Measurements from ENCODE around the gene FGD5.

The FGD5 gene

DNA sequence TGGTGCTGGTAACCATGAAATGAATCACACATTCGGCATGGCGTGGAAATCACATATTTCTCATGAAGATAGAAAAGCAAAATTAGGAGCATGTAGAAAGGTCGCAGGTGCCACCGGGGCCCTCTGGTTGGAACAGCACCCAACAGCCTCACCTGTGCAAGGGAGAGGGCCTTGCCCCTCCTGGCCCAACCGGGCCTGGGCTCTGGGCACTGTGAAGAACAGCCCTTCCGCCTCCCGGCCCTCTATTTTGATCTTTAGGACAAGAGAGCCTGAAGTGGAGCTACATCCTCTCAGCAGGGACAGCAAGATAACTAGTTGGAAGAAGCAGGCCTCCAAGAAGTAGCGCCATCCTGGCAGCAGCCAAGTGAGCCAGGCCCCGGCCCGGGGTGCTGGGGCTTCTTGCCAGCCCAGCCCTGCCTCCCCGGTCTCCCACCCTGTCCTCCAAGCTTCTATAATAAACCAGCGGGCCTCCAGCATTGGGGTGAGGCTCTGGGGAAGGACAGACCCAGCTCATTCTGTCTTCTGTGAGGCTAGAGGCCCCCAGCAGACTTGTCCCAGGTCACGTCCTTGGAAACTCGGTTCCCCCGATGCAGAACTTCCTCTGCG is 46.1 kb upstream of the FGD5 start:
- DNase-seq (ENCODE audit: extremely low spot score): no peak
- ChIA-PET CTCF (interaction anchor here (1.2 to 12.7 kb wide), 4 partner anchors 9 to 96 kb away, joined by 3 to 233 read pairs (median 38); partner anchors contain the start of gene C3orf20), POLR2A (no interaction called here)
- TF ChIP-seq, protein P1, sequence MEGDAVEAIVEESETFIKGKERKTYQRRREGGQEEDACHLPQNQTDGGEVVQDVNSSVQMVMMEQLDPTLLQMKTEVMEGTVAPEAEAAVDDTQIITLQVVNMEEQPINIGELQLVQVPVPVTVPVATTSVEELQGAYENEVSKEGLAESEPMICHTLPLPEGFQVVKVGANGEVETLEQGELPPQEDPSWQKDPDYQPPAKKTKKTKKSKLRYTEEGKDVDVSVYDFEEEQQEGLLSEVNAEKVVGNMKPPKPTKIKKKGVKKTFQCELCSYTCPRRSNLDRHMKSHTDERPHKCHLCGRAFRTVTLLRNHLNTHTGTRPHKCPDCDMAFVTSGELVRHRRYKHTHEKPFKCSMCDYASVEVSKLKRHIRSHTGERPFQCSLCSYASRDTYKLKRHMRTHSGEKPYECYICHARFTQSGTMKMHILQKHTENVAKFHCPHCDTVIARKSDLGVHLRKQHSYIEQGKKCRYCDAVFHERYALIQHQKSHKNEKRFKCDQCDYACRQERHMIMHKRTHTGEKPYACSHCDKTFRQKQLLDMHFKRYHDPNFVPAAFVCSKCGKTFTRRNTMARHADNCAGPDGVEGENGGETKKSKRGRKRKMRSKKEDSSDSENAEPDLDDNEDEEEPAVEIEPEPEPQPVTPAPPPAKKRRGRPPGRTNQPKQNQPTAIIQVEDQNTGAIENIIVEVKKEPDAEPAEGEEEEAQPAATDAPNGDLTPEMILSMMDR (IDR thresholded peaks at IDR 0.05; ENCODE audit: control extremely low read depth, extremely low read depth, low read depth, missing control alignments): no peak

DNA sequence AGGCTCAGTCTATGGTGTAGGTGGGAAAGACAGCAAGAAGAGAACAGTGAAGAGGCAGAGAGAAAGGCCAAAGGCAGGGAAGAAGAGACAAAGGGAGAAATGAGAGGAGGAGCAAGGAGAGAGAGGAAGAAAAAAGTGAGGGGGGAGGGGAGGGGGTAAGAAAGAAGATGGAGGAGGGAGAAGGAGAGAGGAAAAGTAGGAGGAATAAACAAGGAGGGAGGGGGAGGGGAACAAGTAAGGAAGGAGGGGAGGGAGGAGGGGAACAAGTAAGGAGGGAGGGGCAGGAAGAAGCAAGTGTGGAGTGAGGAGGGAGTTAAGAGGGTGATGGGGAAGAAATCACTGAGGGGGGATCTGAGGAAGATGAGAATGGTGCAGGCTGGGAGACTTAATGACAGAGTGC is 45.5 kb upstream of the FGD5 start:
- TF ChIP-seq, protein P1 (IDR thresholded peaks at IDR 0.05; ENCODE audit: control extremely low read depth, extremely low read depth, low read depth, missing control alignments): no peak
- ChIA-PET CTCF (interaction anchor here (1.2 to 12.7 kb wide), 4 partner anchors 8 to 96 kb away, joined by 3 to 233 read pairs (median 38); partner anchors contain the start of gene C3orf20), POLR2A (no interaction called here)
- DNase-seq (ENCODE audit: extremely low spot score): no peak

GRCh38 chr3:14773691-14774128 is 45.1 kb upstream of the FGD5 start:
- no peak for DNase-seq (ENCODE audit: extremely low spot score)
- ChIA-PET CTCF (interaction anchor here (0.9 to 12.6 kb wide), 2 partner anchors 15 to 97 kb away, joined by 3 to 233 read pairs; partner anchors contain the start of gene C3orf20), POLR2A (no interaction called here)
- TF ChIP-seq, protein P1 (IDR thresholded peaks at IDR 0.05; ENCODE audit: control extremely low read depth, extremely low read depth, low read depth, missing control alignments): no peak

GRCh38 chr3:14774431-14774830 is 44.3 kb upstream of the FGD5 start:
- ChIA-PET CTCF (interaction anchor here (0.7 to 12.6 kb wide), 3 partner anchors 14 to 97 kb away, joined by 3 to 233 read pairs (median 3); partner anchors contain the start of gene C3orf20), POLR2A (no interaction called here)
- TF ChIP-seq, protein P1 (IDR thresholded peaks at IDR 0.05; ENCODE audit: control extremely low read depth, extremely low read depth, low read depth, missing control alignments): no peak
- DNase-seq (ENCODE audit: extremely low spot score): no peak

DNA sequence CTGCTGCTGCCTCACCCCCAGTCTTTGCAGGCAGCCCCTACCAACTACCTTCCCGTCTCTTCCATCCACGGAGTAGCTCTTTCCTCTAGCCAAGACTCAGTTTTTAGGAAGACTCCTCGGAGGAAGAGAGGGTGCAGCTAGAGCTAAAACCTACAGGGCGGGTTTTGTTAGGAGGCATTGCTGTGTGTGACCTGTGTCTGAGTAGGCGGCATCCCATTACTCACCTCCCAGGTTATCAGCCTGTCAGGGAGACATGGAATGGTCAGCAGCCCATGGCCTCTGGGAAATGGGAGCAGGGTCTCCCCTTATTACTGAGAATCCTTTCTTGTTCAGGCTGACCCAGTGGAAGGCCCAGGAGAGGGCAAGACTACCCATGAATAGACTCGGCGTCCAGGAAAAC is 43.8 kb upstream of the FGD5 start:
- ChIA-PET CTCF (interaction anchor here (0.7 to 12.6 kb wide), 2 partner anchors 87 to 98 kb away, joined by 3 to 233 read pairs; partner anchors contain the start of gene C3orf20), POLR2A (no interaction called here)
- TF ChIP-seq, protein P1 (IDR thresholded peaks at IDR 0.05; ENCODE audit: control extremely low read depth, extremely low read depth, low read depth, missing control alignments): no peak
- no peak for DNase-seq (ENCODE audit: extremely low spot score)

DNA sequence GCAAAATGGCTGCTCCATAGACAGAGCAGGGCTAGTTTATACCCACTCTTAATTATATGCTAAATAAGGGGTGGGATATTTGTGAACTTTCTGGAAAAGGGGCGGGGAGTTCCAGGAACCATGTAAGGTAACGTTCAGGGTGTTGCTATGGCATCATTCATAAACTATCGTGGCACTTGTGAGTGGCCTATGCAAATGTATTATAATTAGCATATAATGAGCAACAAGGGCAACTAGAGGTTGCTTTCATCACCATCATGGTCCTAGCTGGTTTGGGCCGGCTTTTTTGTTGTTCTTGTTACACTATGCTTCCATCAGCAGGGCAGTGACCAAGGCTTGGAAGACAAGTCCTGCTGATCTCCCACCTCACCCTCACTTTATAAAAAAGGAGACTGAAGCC is 43.2 kb upstream of the FGD5 start:
- ChIA-PET CTCF (interaction anchor here (12.6 kb wide), 1 partner anchor 99 kb away, joined by 233 read pairs; the partner anchor contains the start of gene C3orf20), POLR2A (no interaction called here)
- no peak for DNase-seq (ENCODE audit: extremely low spot score)
- TF ChIP-seq, protein P1 (IDR thresholded peaks at IDR 0.05; ENCODE audit: control extremely low read depth, extremely low read depth, low read depth, missing control alignments): no peak
